Fibroblast of upper back skin (primary cell): ENCODE data around the gene TRAF4.
"Not testable (repeated sequence)": the region's sequence is repeated elsewhere in the genome, so short reads cannot be mapped to it uniquely, and the experiment has no call there.

ENCODE experiments used
- DNase-seq: peaks from one replicate; pipeline ENCODE4 v3.0.0-alpha.2; 2013

TRAF4 gene

GRCh38 chr17:28734712-28735241 lies 9.0 kb upstream of the TRAF4 start:
- no peak for DNase-seq

GRCh38 chr17:28735242-28735722 lies 8.5 kb upstream of the TRAF4 start:
- DNase-seq: no peak

- DNase-seq: not testable (repeated sequence)
Measured at GRCh38 chr17:28735913-28736769, 7.7 kb upstream of the TRAF4 start.

DNA sequence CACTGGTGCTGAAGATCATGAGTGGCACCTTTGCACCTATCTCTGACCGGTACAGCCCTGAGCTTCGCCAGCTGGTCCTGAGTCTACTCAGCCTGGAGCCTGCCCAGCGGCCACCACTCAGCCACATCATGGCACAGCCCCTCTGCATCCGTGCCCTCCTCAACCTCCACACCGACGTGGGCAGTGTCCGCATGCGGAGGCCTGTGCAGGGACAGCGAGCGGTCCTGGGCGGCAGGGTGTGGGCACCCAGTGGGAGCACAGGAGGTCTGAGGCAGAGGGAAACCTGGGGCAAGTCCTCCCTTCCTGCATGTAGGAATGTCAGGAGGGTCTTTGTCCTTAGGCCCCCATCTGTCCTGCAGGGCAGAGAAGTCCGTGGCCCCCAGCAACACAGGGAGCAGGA lies 6.5 kb upstream of the TRAF4 start:
- no peak for DNase-seq

DNA sequence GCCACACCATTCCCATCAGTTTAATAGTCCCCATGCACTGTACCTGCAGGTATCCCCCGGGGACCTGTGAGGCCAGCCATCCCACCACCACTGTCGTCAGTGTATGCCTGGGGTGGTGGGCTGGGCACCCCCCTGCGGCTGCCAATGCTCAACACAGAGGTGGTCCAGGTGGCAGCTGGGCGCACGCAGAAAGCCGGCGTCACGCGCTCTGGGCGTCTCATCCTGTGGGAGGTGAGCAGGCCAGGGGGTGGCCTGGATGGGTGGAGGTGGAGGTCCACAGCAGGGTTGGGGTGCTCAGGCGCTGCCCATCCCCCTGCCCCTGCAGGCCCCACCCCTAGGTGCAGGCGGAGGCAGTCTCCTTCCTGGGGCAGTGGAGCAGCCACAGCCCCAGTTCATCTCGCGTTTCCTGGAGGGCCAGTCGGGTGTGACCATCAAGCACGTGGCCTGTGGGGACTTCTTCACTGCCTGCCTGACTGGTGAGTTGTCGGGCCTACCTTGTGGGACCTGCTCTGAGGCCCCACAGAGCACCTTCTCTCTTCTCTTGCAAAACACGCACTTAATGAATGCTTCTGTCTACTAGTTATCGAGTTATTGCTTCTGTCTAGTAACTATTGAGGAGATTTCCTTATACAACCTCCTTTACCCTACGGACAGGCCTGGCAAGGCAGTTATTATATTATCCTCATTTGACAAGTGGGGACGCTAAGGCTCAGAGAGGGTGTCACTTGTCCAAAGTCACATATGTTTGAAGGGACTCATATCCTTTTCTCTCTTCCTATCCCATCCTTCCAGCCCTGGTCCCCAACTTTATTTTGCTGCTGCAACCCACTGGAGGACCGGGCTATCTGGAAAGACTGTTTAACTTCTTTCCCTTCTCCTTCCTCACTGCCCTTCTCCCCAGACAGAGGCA lies 5.8 kb upstream of the TRAF4 start:
- DNase-seq: no peak

DNA sequence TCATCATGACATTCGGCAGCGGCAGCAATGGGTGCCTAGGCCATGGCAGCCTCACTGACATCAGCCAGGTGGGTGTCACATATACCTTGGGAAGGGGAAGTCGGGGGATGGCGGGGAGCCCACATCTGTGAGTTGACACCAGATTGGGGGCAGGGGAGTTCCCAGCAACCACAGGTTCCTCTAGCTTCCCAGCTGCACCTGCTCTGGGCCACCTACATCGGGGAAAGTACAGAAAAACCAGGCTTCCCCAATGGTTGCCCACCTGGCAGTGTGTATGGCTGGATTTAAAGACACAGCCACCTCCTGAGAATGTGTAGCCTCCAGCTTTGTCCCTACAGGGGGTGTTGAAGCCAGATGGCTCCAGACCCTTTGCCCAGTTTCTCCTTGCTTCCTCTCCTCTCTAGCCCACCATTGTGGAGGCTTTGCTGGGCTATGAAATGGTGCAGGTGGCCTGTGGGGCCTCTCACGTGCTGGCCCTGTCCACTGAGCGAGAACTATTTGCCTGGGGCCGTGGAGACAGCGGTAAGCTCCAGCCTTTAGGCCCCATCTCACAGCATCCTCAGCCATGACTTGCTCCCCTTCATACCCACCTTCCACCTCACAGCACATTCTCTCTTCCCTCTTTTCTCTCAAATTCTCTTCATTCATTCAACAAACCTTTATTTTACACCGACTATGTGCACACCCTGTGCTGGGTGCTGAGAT lies 5.0 kb upstream of the TRAF4 start:
- no peak for DNase-seq

DNA sequence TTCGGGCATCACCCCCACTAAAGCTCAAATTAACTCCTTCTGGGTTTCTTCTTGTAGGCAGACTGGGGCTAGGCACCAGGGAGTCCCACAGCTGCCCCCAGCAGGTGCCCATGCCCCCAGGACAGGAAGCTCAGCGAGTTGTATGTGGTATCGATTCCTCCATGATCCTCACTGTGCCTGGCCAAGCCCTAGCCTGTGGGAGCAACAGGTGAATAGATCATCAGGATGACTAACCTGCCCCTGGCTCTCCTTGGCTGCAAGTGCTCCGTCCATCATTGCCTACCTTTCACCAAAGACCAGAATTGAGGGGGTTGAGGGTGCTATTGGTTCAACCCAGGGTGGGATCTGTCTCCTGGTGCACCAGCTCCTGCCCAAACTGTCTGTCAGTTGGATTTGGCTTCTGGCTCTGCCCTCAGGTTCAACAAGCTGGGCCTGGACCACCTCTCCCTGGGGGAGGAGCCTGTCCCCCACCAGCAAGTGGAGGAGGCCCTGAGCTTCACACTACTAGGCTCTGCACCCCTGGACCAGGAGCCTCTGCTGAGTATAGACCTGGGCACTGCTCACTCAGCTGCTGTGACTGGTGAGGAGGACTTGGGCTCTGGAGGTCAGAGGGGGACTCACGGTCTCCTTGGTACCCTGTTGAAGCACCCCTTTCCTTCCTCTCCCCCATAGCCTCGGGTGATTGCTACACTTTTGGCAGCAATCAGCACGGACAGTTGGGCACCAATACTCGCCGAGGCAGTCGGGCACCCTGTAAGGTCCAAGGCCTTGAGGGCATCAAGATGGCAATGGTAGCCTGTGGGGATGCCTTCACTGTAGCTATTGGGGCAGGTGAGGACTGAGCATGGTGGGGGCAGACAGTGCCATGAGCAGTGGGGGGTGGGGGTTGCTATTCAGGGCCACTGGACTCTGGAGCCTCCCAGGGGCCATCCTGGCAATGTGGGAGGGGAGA lies 3.1 kb upstream of the TRAF4 start:
- DNase-seq: no peak

DNA sequence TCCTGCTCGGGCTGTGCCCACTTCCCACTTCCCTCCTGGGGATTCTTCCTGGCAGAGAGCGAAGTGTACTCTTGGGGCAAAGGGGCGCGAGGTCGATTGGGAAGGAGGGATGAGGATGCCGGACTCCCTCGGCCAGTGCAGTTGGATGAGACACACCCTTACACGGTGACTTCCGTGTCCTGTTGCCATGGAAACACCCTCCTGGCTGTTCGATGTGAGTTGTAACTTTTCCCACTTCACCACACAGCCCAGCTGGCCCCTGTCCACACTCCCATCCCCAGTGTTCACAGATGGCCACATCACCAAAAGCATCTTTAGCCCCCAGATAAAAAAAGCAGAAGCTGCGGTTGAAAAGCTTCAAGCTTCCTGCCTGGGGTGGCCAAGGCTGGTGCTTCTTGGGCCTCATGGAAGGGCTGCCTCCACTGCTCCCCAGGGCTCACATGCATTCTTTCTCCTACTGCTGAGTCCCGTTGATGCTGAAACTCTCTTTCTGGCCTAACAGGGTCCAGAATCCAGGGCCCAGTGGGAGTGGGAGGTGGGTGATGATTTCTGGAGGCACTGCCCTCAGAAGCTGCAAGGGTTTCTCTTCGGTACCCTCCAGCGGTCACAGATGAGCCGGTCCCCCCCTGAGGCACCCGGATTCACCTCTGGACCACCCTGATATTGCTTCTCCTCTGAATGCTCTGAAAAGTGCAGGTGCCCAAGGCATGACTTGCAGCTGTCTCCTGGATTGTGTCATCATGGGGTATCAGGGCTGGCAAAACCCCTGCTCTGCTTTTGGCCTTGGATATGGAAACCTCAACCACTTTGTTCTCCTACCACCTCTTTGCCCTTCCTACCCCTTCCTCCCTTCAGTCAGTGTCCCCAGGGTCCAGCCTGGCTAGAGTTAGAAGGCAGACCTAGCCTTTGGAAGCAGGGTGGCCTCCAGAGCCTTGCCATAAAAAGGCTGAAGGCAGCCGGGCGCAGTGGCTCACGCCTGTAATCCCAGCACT lies 2.2 kb upstream of the TRAF4 start:
- DNase-seq: no peak

GRCh38 chr17:28744104-28744971 lies 527 bp downstream of the TRAF4 start:
- DNase-seq: peak; percentile 42

- peak; percentile 48 for DNase-seq
Measured at GRCh38 chr17:28744972-28745785, 1.4 kb downstream of the TRAF4 start.

DNA sequence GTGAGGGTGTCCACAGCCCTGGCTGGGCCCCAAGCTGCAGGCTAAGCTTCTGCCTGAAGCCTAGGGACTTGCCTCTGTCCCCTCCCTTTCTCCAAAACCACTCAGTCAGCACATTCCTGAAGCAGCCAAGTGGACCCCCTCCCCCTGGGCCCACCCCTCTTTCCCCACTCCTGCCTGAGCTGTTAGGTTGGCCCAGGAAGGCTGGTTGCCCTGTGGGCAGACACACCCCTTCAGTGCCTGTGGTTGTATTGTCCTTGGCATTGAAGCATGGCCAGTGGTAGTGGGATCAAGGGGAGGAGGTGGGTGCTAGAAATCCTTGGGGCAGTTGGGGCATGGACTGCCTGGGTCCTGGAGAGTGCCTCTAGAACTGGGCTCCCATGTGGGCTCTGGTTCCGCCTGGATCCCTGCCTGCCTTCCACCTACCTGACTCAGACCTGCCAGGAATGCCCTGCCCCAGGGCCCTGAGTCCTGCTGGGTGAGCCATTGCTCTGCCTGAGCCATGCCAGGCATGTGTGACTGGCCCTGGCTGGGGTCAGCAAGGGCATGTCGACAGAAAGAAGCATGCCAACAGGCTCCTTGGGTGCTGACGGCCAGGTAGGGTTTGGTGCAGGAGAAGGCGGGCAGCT lies 2.1 kb downstream of the TRAF4 start:
- DNase-seq: no peak

GRCh38 chr17:28746611-28747050 lies 2.8 kb downstream of the TRAF4 start:
- no peak for DNase-seq

- no peak for DNase-seq
Measured at GRCh38 chr17:28747051-28747691, 3.4 kb downstream of the TRAF4 start.

GRCh38 chr17:28747801-28748750 lies 4.3 kb downstream of the TRAF4 start:
- no peak for DNase-seq

GRCh38 chr17:28748852-28749515 lies 5.2 kb downstream of the TRAF4 start:
- DNase-seq: no peak
